Esophagus mucosa (tissue), 1 donor: Measurements from ENCODE around the gene AJUBA. TPM values are rescaled to one million over a fixed set of nuclear protein-coding genes. Genes with fewer than 3 reads are reported as not detected.

Experiments
- ATAC-seq: fragments of 200-7000 bp; cut with Tn5 transposase; one replicate; pipeline ENCODE4 v1.9.1; 2020
- total RNA-seq: library from RNA; stranded (reverse); gene quantifications from one replicate; pipeline ENCODE4 v1.2.4, GENCODE V29; 2023
- donor health status: DM: yes; HTN: yes; CAD: no.

AJUBA gene
- total RNA-seq, 1 donor from 2014 or later, result 26.6 TPM

- no peak for ATAC-seq
Measured at GRCh38 chr14:22935156-22935555, 47.2 kb downstream of the AJUBA start.

- ATAC-seq, result no peak
Measured at GRCh38 chr14:22932146-22932545, 50.2 kb downstream of the AJUBA start.

GRCh38 chr14:22929961-22930364 is 52.4 kb downstream of the AJUBA start:
- ATAC-seq, result no peak

DNA sequence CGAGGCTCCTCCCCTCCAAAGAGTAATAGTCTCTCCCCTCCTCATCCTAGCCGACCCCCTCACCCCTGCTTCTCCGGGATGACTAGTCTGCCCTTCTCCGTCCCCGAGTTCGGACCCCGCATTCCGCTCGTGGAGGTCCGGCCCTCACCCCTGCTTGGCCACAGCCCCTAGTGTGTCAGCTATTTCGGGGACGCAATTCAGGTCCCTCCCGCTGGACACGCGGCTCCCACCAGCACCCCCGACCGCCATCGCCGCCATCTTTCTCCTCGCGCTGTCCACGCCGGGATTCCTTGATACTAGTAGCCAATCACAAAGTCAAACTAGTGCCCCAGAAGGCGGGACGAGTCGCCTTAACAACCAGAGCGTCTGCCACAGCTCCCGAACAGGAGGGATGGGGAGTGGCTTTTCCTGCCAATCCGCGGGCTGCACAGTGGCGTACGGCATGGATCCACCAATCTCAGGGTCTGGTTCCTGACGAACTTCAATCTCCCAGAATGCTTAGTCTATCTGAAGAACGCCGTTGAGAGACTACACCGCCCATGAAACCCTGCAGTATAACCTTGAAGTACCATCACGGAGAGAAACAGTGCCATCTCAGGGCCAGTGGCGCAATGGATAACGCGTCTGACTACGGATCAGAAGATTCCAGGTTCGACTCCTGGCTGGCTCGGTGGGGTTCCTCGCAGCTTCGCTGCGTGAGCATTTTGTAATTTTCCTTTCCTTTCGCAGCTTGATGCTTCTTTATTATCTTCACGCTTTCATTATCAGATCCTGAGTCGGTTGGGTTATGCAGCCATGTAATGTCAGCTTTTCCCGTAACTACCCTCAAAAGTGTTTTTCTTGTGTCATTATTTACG is 53.0 kb downstream of the AJUBA start, which contains the start of gene PRMT5:
Gene PRMT5, minus strand, starts transcription at position 273 of the 857 bp plus-strand sequence. Its CDS starts 15 bp downstream, at position 258.
- peak; percentile 98 for ATAC-seq

GRCh38 chr14:22928237-22929103 is 53.9 kb downstream of the AJUBA start:
- no peak for ATAC-seq

- ATAC-seq, result peak; percentile 20
Measured at GRCh38 chr14:22926316-22926715, 56.0 kb downstream of the AJUBA start.

- no peak for ATAC-seq
Measured at GRCh38 chr14:22925513-22925912, 56.8 kb downstream of the AJUBA start.

- no peak for ATAC-seq
Measured at GRCh38 chr14:22923746-22924145, 58.6 kb downstream of the AJUBA start.

DNA sequence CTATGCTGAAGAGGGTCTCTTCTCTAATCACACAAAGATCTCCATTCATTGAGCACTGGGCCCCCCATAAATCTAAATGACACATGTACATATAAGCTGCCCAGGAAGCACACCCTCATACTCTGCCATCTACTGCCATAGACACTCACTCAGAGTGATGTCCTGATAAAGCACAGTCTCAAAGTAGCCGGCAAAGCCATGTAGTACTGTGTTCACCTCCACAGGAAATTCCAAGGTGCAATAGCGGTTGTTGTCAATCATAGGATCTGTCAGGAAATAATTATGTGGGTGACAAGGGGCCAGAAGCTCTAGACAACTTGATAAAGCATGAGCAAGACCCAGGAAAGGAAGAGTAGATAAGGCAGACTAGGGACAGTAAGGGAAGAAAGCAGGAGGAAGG is 60.1 kb downstream of the AJUBA start:
- ATAC-seq, result no peak

Other genes with a start within 250 kb of the AJUBA start
- 79.1 TPM for gene OXA1L, start 215.9 kb downstream of the AJUBA start, total RNA-seq
- gene SLC7A7, start 167.1 kb downstream of the AJUBA start, total RNA-seq, result 1.4 TPM
- 103 TPM for gene MRPL52, start 152.7 kb downstream of the AJUBA start, total RNA-seq
- 109 TPM for gene MMP14, start 146.0 kb downstream of the AJUBA start, total RNA-seq
- 173 TPM for gene LRP10, start 110.8 kb downstream of the AJUBA start, total RNA-seq
- gene REM2, start 99.3 kb downstream of the AJUBA start, total RNA-seq, result 0.32 TPM
- gene RBM23, start 63.4 kb downstream of the AJUBA start, total RNA-seq, result 35.4 TPM
- 65.4 TPM for gene PRMT5, start 53.2 kb downstream of the AJUBA start, total RNA-seq
- gene HAUS4, start 25.5 kb downstream of the AJUBA start, total RNA-seq, result 32.9 TPM
- 4.6 TPM for gene C14orf93, start 27.6 kb upstream of the AJUBA start, total RNA-seq
- 105 TPM for gene PSMB5, start 52.3 kb upstream of the AJUBA start, total RNA-seq
- gene PSMB11, start 59.7 kb upstream of the AJUBA start, total RNA-seq, result not detected
- gene CDH24, start 75.0 kb upstream of the AJUBA start, total RNA-seq, result 3.4 TPM
- gene ACIN1, start 112.6 kb upstream of the AJUBA start, total RNA-seq, result 82.5 TPM
- 34.7 TPM for gene C14orf119, start 113.0 kb upstream of the AJUBA start, total RNA-seq
- gene CIROP, start 122.4 kb upstream of the AJUBA start, total RNA-seq, result not detected
- gene CEBPE, start 136.7 kb upstream of the AJUBA start, total RNA-seq, result not detected
- 51.1 TPM for gene SLC7A8, start 201.1 kb upstream of the AJUBA start, total RNA-seq